ENCODE data around the gene DMBT1.

- no peak for TF ChIP-seq TAF1 (IDR thresholded peaks at IDR 0.05; ENCODE audit: borderline replicate concordance, low read depth, low read length)
- no peak for TF ChIP-seq POLR2AphosphoS5 (IDR thresholded peaks at IDR 0.05; ENCODE audit: low read depth, low read length)
Measured at GRCh38 chr10:122532601-122533296, 27.8 kb upstream of the DMBT1 start.
